Right cardiac atrium (tissue), 5 donors: ENCODE data around the gene ADAP1. TPM values are rescaled to one million over a fixed set of nuclear protein-coding genes. Genes with fewer than 3 reads are reported as not detected.
A peak's percentile ranks its signal among the peaks of the same experiment; 100 is the strongest.

Source experiments
- ATAC-seq, 2 donors: fragments of 200-7000 bp; cut with Tn5 transposase; one replicate each; pipeline versions ENCODE4 v1.8.0 to v1.9.1; 2020; ENCODE audit warnings: moderate library complexity in 2 of 2, mild to moderate bottlenecking in 1 of 2
- DNase-seq, 3 donors: peaks; one replicate each; pipeline ENCODE4 v3.0.0-alpha.2; 2020
- H3K27ac ChIP-seq: one replicate; pipeline ENCODE4 v1.5.1; 2013; ENCODE audit warnings: mild to moderate bottlenecking, low read length, control low read depth, moderate library complexity
- H3K27me3 ChIP-seq: one replicate; pipeline ENCODE4 v1.6.1; 2013; ENCODE audit not compliant: control insufficient read depth, insufficient read depth
- H3K4me1 ChIP-seq: one replicate; pipeline ENCODE4 v1.6.1; 2013; ENCODE audit warnings: low read length; ENCODE audit not compliant: control insufficient read depth, insufficient read depth
- H3K4me3 ChIP-seq: one replicate; pipeline ENCODE4 v1.5.1; 2013; ENCODE audit warnings: low read length, control low read depth
- H3K9me3 ChIP-seq: one replicate; pipeline ENCODE4 v1.6.1; 2013; ENCODE audit warnings: low read length; ENCODE audit not compliant: control insufficient read depth
- WGBS: extraction: QIAGEN DNeasy Blood & Tissue Kit; methylation state at CpG from one replicate; pipeline ENCODE4 v1.1.7; 2013; 5-methylcytosine and 5-hydroxymethylcytosine counted together
- intact Hi-C, 4 donors: fragments of 100-400 bp; cut with DNase I; formaldehyde crosslinking; loops; one replicate each; pipeline versions ENCODE4 v1.11.0 to v1.14.0; 2022 to 2023
- polyA plus RNA-seq: library from polyadenylated mRNA; stranded (reverse); fragments of 200-250 nt; gene quantifications from one replicate; pipeline ENCODE4 v1.2.3, GENCODE V29; 2013
- total RNA-seq, 4 donors: library from RNA; stranded (reverse); fragmentation: NEBNext Ultra II Directional; extraction: Animal tissue kit (Norgen Biotek cat#: 25700); gene quantifications; one replicate each; pipeline ENCODE4 v1.2.1, GENCODE V29; 2021
- donor health status: healthy with polysubstance abuse.
- donor health status: DM: no; HTN: yes; CAD: no.
- donor health status: DM: no; HTN: no; CAD: no.
- donor health status: DM: no; HTN: yes; CAD: no; lungs with severe emphysema.
- donor health status: DM: yes; HTN: yes; CAD: no.

ADAP1 gene
- total and polyA plus RNA-seq, 5 donors, result 4.8 to 8.4 (median 6.5) TPM

- Histone ChIP-seq H3K27me3 (no peaks in the 10 kb centered on the region), H3K4me1 (no peaks in the 10 kb centered on the region), H3K4me3 (no peak overlapping the region), H3K9me3 (no peaks in the 10 kb centered on the region), H3K27ac (no peak overlapping the region)
- WGBS, result 77% methylated on average over 16 of the region's 16 CpGs
- DNase-seq, result no peak
- ATAC-seq, result no peak
- intact Hi-C loops, result no loop called here
These were observed 24.7 kb upstream of the ADAP1 start for GRCh38 chr7:979151-979550.

GRCh38 chr7:978416-979091 lies 24.1 kb upstream of the ADAP1 start:
- intact Hi-C loops, result no loop called here
- Histone ChIP-seq H3K4me1 (no peaks in the 10 kb centered on the region), H3K27ac (no peak overlapping the region), H3K27me3 (no peaks in the 10 kb centered on the region), H3K9me3 (no peaks in the 10 kb centered on the region), H3K4me3 (no peak overlapping the region)
- 90% methylated on average over 24 of the region's 24 CpGs for WGBS
- ATAC-seq, result no peak
- no peak for DNase-seq

GRCh38 chr7:978049-978346 lies 23.5 kb upstream of the ADAP1 start:
- intact Hi-C loops, result no loop called here
- H3K9me3 ChIP-seq, result no peaks in the 10 kb centered on the region
- DNase-seq, result peak in 1 of 3 donors; percentile 46
- ATAC-seq, result no peak
- H3K27me3 ChIP-seq, result no peaks in the 10 kb centered on the region
- WGBS, result 78% methylated on average over 7 of the region's 7 CpGs
- H3K4me1 ChIP-seq, result no peaks in the 10 kb centered on the region
- no peak overlapping the region for H3K27ac ChIP-seq
- H3K4me3 ChIP-seq, result no peak overlapping the region

GRCh38 chr7:977326-978048 lies 23.0 kb upstream of the ADAP1 start:
- no peaks in the 10 kb centered on the region for H3K27me3 ChIP-seq
- no peak overlapping the region for H3K27ac ChIP-seq
- no peaks in the 10 kb centered on the region for H3K9me3 ChIP-seq
- ATAC-seq (no peak), DNase-seq (peak in 1 of 3 donors; percentile 50)
- 74% methylated on average over 19 of the region's 19 CpGs for WGBS
- intact Hi-C loops, result no loop called here
- no peak overlapping the region for H3K4me3 ChIP-seq
- H3K4me1 ChIP-seq, result no peaks in the 10 kb centered on the region

GRCh38 chr7:976901-977325 lies 22.4 kb upstream of the ADAP1 start:
- no peak overlapping the region for H3K4me3 ChIP-seq
- H3K9me3 ChIP-seq, result no peaks in the 10 kb centered on the region
- no peaks in the 10 kb centered on the region for H3K27me3 ChIP-seq
- peak in 1 of 3 donors; percentile 45 for DNase-seq
- ATAC-seq, result no peak
- no peak overlapping the region for H3K27ac ChIP-seq
- WGBS, result 83% methylated on average over 19 of the region's 19 CpGs
- no peaks in the 10 kb centered on the region for H3K4me1 ChIP-seq
- intact Hi-C loops, result no loop called here

- Histone ChIP-seq H3K9me3 (no peaks in the 10 kb centered on the region), H3K4me3 (peak overlapping the region; percentile 83), H3K4me1 (no peaks in the 10 kb centered on the region), H3K27ac (no peak overlapping the region), H3K27me3 (no peaks in the 10 kb centered on the region)
- intact Hi-C loops, result no loop called here
- 52% methylated on average over 28 of the region's 28 CpGs for WGBS
- peak; percentile 7 to 9 for ATAC-seq
- DNase-seq, result no peak
These were observed 21.4 kb upstream of the ADAP1 start for GRCh38 chr7:975702-976473.

- Histone ChIP-seq H3K27ac (peak within 1 kb of the TSS; percentile 96), H3K27me3 (no peaks in the 10 kb centered on the region), H3K9me3 (no peaks in the 10 kb centered on the region), H3K4me1 (no peaks in the 10 kb centered on the region), H3K4me3 (peak within 1 kb of the TSS; percentile 83)
- ATAC-seq, result peak; percentile 97
- DNase-seq, result peak; percentile 92 to 97 (median 96)
- intact Hi-C loops, result no loop called here
- WGBS, result under 1% methylated on average over 78 of the region's 78 CpGs
These were observed 20.6 kb upstream of the ADAP1 start, which contains the start of gene COX19 for GRCh38 chr7:974820-975681. TSS of gene COX19 (minus strand) at chr7:975549. CDS start at chr7:975509, 40 bp downstream.

GRCh38 chr7:974172-974571 lies 19.7 kb upstream of the ADAP1 start:
- ATAC-seq, result no peak
- Histone ChIP-seq H3K4me1 (no peaks in the 10 kb centered on the region), H3K27me3 (no peaks in the 10 kb centered on the region), H3K27ac (no peak overlapping the region), H3K4me3 (peak overlapping the region; percentile 83), H3K9me3 (no peaks in the 10 kb centered on the region)
- 37% methylated on average over 7 of the region's 7 CpGs for WGBS
- intact Hi-C loops, result no loop called here
- DNase-seq, result no peak

GRCh38 chr7:973312-973711 lies 18.8 kb upstream of the ADAP1 start:
- no peaks in the 10 kb centered on the region for H3K27me3 ChIP-seq
- H3K4me3 ChIP-seq, result no peak overlapping the region
- ATAC-seq (no peak), DNase-seq (no peak)
- 89% methylated on average over 9 of the region's 9 CpGs for WGBS
- H3K27ac ChIP-seq, result no peak overlapping the region
- intact Hi-C loops, result no loop called here
- no peaks in the 10 kb centered on the region for H3K4me1 ChIP-seq
- no peaks in the 10 kb centered on the region for H3K9me3 ChIP-seq

GRCh38 chr7:972676-973309 lies 18.3 kb upstream of the ADAP1 start:
- ATAC-seq, result no peak
- 76% methylated on average over 10 of the region's 10 CpGs for WGBS

More at GRCh38 chr7:972676-973309, 18.3 kb upstream of the ADAP1 start:
- DNase-seq, result no peak
- H3K27ac ChIP-seq, result no peak overlapping the region
- H3K9me3 ChIP-seq, result no peaks in the 10 kb centered on the region
- no peak overlapping the region for H3K4me3 ChIP-seq
- H3K4me1 ChIP-seq, result no peaks in the 10 kb centered on the region
- no peaks in the 10 kb centered on the region for H3K27me3 ChIP-seq
- intact Hi-C loops, result no loop called here
